Left lung (tissue), 10 donors: ENCODE data around the gene AKT3. TPM values are rescaled to one million over a fixed set of nuclear protein-coding genes. Genes with fewer than 3 reads are reported as not detected.
"Not testable (repeated sequence)": the region's sequence is repeated elsewhere in the genome, so short reads cannot be mapped to it uniquely, and the experiment has no call there.

Experiments used
- ATAC-seq: fragments of 200-7000 bp; cut with Tn5 transposase; one replicate; pipeline ENCODE4 v1.9.1; 2020; ENCODE audit warnings: moderate library complexity
- DNase-seq, 4 donors: peaks; one replicate each; pipeline ENCODE4 v3.0.0-alpha.2; 2013 to 2020
- H3K27ac ChIP-seq, 2 donors: fragments of 200-600 bp; sonication (generic) in 1 of 2; one replicate each; pipeline versions ENCODE4 v1.5.0 to v1.8.0; 2020 to 2021
- H3K27me3 ChIP-seq, 2 donors: fragments of 200-600 bp; sonication (generic) in 1 of 2; one replicate each; pipeline versions ENCODE4 v1.5.0 to v1.8.0; 2020 to 2021
- H3K36me3 ChIP-seq, 2 donors: fragments of 200-600 bp; sonication (generic) in 1 of 2; one replicate each; pipeline versions ENCODE4 v1.5.0 to v1.8.0; 2020 to 2021
- H3K4me1 ChIP-seq, 2 donors: fragments of 200-600 bp; one replicate each; pipeline ENCODE4 v1.8.0; 2021
- H3K4me3 ChIP-seq, 2 donors: fragments of 200-600 bp; sonication (generic) in 1 of 2; one replicate each; pipeline versions ENCODE4 v1.5.0 to v1.8.0; 2020 to 2021; ENCODE audit warnings: mild to moderate bottlenecking in 1 of 2
- H3K9me3 ChIP-seq, 2 donors: fragments of 200-600 bp; sonication (generic) in 1 of 2; one replicate each; pipeline versions ENCODE4 v1.5.0 to v1.8.0; 2020 to 2021
- intact Hi-C, 2 donors: fragments of 100-400 bp; cut with DNase I; formaldehyde crosslinking; loops; one replicate each; pipeline versions ENCODE4 v1.11.2 to v1.14.2; 2022
- polyA plus RNA-seq, 6 donors: library from polyadenylated mRNA; unstranded; fragments of 120-200 nt; gene quantifications; one replicate each; pipeline ENCODE4 v1.2.1, GENCODE V29; 2013; ENCODE audit not compliant: insufficient read length in 6 of 6
- total RNA-seq, 2 donors: library from RNA; stranded (reverse); fragmentation: NEBNext Ultra II Directional; extraction: Animal tissue kit (Norgen Biotek cat#: 25700); gene quantifications; one replicate each; pipeline ENCODE4 v1.2.1, GENCODE V29; 2021
- TF ChIP-seq, protein P1 (sequence below), 2 donors: fragments of 200-600 bp; sonication (generic) in 1 of 2; IDR thresholded peaks; one replicate each; pipeline versions ENCODE4 v1.5.0 to v1.8.0; 2021; ENCODE audit warnings: antibody characterized with exemption in 2 of 2
- donor health status: DM: no; HTN: yes; CAD: no.
- donor health status: DM: no; HTN: no; CAD: no.

AKT3 gene
- total and polyA plus RNA-seq, 8 donors = 24.1 to 44.9 (median 29.4) TPM

DNA sequence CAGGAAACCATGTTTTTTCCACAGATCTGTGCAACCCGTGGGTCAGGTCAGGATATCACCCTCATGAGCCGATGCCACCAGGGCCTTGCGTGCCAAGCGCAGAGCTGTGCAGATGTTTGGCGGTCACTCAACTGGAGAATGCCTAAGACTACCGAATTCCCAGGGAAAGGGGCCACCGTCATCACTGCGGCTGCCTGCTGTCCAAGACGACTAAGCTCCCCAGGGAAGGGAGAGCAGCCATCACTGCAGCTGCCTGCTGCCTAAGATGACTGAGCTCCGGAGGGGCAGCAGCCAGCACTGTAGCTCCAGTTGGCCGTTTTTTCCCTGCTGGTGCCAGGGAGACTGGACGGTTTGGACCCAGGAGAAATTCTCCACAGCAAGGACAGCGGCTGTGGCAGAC, 31.1 kb downstream of the AKT3 start:
- H3K4me1 ChIP-seq = no peaks in the 10 kb centered on the region
- H3K9me3 ChIP-seq = peaks cover 0 to 33% of the 10 kb centered on the region in 2 donors
- no peak overlapping the region for H3K4me3 ChIP-seq
- ATAC-seq (no peak), DNase-seq (no peak)
- no peak overlapping the region for H3K27ac ChIP-seq
- intact Hi-C loops = no loop called here
- H3K27me3 ChIP-seq = no peaks in the 10 kb centered on the region
- TF ChIP-seq, protein P1, sequence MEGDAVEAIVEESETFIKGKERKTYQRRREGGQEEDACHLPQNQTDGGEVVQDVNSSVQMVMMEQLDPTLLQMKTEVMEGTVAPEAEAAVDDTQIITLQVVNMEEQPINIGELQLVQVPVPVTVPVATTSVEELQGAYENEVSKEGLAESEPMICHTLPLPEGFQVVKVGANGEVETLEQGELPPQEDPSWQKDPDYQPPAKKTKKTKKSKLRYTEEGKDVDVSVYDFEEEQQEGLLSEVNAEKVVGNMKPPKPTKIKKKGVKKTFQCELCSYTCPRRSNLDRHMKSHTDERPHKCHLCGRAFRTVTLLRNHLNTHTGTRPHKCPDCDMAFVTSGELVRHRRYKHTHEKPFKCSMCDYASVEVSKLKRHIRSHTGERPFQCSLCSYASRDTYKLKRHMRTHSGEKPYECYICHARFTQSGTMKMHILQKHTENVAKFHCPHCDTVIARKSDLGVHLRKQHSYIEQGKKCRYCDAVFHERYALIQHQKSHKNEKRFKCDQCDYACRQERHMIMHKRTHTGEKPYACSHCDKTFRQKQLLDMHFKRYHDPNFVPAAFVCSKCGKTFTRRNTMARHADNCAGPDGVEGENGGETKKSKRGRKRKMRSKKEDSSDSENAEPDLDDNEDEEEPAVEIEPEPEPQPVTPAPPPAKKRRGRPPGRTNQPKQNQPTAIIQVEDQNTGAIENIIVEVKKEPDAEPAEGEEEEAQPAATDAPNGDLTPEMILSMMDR (IDR thresholded peaks at IDR 0.05) = no peak
- no peaks in the 10 kb centered on the region for H3K36me3 ChIP-seq

DNA sequence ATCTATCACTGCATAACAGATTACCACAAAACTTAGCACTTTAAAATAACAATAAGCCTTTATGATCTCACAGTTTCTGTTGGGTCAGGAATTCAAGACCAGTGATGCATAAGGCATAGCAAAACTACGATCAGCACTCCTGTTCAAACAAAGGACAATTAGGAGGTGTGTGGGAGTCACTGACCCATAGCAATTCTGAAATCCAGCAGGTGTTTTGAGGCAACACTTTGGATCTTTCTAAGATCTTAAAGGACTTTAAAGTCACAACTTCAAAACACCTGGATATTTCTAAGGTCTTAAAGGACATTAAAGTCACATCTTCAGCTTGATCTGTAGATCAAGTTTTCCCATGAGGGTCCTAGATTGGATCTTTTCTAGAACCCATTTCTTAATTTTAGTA, 35.3 kb downstream of the AKT3 start:
- H3K9me3 ChIP-seq = peaks cover 0 to 15% of the 10 kb centered on the region in 2 donors
- intact Hi-C loops = no loop called here
- DNase-seq = no peak
- no peak overlapping the region for H3K4me3 ChIP-seq
- TF ChIP-seq, protein P1 (IDR thresholded peaks at IDR 0.05) = no peak
- H3K4me1 ChIP-seq = no peaks in the 10 kb centered on the region
- H3K27ac ChIP-seq = no peak overlapping the region
- no peaks in the 10 kb centered on the region for H3K36me3 ChIP-seq
- ATAC-seq = no peak
- no peaks in the 10 kb centered on the region for H3K27me3 ChIP-seq

DNA sequence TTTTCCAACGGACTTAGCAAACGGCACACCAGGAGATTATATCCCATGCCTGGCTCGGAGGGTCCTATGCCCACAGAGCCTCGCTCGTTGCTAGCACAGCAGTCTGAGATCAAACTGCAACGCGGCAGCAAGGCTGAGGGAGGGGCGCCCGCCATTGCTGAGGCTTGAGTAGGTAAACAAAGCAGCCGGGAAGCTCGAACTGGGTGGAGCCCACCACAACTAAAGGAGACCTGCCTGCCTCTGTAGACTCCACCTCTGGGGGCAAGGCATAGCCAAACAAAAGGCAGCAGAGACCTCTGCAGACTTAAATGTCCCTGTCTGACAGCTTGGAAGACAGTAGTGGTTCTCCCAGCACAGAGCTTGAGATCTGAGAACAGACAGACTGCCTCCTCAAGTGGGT, 42.7 kb downstream of the AKT3 start:
- ATAC-seq, H3K27ac ChIP-seq, H3K4me3 ChIP-seq, H3K4me1 ChIP-seq, H3K36me3 ChIP-seq, H3K9me3 ChIP-seq, intact Hi-C loops, H3K27me3 ChIP-seq: not testable (repeated sequence)
- DNase-seq = peak in 1 of 4 donors; percentile 41

DNA sequence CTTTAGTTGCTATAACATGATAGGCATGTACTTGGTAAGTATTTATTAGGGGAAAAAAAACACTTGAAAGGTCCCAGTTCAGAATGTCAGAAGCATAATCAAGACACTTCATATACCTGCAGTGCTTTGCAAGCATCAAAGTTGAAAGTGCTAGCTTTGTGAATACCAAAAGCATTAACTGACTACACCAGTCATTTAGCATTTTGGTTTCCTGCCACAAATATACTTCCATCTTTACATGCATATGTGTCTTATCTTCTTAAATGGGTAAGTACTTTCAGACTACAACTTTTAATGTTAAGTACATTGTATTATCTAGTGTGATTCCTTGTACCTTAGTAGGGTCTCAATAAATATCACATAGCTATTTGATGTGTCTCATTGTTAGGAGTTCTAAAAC, 43.7 kb downstream of the AKT3 start:
- no peak for DNase-seq

DNA sequence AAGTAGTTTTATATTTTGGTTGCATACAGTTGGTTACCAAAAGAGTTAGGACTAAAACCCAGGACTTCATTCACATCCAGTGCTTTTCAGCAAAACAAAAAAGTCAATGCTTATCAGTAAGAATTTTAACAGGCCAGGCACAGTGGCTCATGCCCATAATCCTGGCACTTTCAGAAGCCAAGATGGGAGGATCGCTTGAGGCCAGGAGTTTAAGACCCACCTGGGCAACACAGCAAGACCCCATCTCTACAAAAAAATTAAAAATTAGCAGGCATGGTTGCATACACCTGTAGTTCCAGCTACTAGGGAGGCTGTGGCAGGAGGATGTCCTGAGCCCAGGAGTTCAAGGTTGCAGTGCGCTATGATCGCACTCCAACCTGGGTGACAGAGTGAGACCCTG, 47.3 kb downstream of the AKT3 start:
- Histone ChIP-seq H3K9me3 (peaks cover 0 to 3% of the 10 kb centered on the region in 2 donors), H3K27ac (no peak overlapping the region), H3K4me3 (no peak overlapping the region), H3K4me1 (no peaks in the 10 kb centered on the region), H3K27me3 (no peaks in the 10 kb centered on the region), H3K36me3 (no peaks in the 10 kb centered on the region)
- TF ChIP-seq, protein P1 (IDR thresholded peaks at IDR 0.05) = no peak
- intact Hi-C loops = no loop called here
- DNase-seq (no peak), ATAC-seq (no peak)

More for the DNA sequence above, 43.7 kb downstream of the AKT3 start:
- Histone ChIP-seq H3K9me3 (peaks cover 0 to 3% of the 10 kb centered on the region in 2 donors), H3K4me1 (no peaks in the 10 kb centered on the region), H3K27ac (no peak overlapping the region), H3K4me3 (no peak overlapping the region), H3K27me3 (no peaks in the 10 kb centered on the region), H3K36me3 (no peaks in the 10 kb centered on the region)
- intact Hi-C loops = no loop called here
- TF ChIP-seq, protein P1 (IDR thresholded peaks at IDR 0.05) = no peak
- no peak for ATAC-seq

DNA sequence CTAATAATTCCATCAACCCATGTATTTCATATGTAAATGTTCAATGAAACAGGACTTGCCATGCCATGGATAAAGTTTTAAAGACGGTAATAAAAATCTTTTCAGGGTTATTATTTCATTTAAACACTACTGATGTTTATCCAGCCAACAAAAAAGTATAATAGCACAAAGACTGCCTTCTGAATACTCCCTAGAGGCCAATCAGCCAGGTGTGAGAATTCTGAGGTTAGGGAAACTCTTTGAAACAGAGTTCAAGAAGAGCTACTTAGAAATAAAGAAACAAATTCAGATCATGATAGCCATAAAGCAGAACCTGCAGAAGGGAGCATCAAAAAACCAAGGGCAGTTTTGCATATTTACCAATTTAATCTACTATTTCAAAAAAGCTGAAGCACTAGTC, 48.7 kb downstream of the AKT3 start:
- Histone ChIP-seq H3K27me3 (no peaks in the 10 kb centered on the region), H3K4me3 (no peak overlapping the region), H3K4me1 (no peaks in the 10 kb centered on the region), H3K27ac (no peak overlapping the region), H3K36me3 (no peaks in the 10 kb centered on the region), H3K9me3 (no peaks in the 10 kb centered on the region)
- ATAC-seq = no peak
- no peak for DNase-seq
- TF ChIP-seq, protein P1 (IDR thresholded peaks at IDR 0.05) = no peak
- intact Hi-C loops = no loop called here
